GM13976 (cell line): Measurements from ENCODE around the gene METTL25B.

Source experiments
- DNase-seq: peaks from one replicate; pipeline ENCODE4 v3.0.0; 2012; ENCODE audit warnings: low spot score
- in situ Hi-C: fragments of 300-500 bp; cut with MboI; formaldehyde crosslinking; loops from one replicate; pipeline ENCODE4 v1.12.0; 2022; ENCODE audit warnings: low sequenced_read_pairs, mixed read lengths, inconsistent platforms; ENCODE audit not compliant: unreplicated experiment
- TF ChIP-seq, protein P1 (sequence below): IDR thresholded peaks from 2 replicates; pipeline ENCODE4 v1.5.1; 2012; ENCODE audit warnings: borderline replicate concordance, mild to moderate bottlenecking; ENCODE audit not compliant: insufficient read depth; ENCODE audit errors: extremely low read depth, missing control alignments, control extremely low read depth

METTL25B gene

DNA sequence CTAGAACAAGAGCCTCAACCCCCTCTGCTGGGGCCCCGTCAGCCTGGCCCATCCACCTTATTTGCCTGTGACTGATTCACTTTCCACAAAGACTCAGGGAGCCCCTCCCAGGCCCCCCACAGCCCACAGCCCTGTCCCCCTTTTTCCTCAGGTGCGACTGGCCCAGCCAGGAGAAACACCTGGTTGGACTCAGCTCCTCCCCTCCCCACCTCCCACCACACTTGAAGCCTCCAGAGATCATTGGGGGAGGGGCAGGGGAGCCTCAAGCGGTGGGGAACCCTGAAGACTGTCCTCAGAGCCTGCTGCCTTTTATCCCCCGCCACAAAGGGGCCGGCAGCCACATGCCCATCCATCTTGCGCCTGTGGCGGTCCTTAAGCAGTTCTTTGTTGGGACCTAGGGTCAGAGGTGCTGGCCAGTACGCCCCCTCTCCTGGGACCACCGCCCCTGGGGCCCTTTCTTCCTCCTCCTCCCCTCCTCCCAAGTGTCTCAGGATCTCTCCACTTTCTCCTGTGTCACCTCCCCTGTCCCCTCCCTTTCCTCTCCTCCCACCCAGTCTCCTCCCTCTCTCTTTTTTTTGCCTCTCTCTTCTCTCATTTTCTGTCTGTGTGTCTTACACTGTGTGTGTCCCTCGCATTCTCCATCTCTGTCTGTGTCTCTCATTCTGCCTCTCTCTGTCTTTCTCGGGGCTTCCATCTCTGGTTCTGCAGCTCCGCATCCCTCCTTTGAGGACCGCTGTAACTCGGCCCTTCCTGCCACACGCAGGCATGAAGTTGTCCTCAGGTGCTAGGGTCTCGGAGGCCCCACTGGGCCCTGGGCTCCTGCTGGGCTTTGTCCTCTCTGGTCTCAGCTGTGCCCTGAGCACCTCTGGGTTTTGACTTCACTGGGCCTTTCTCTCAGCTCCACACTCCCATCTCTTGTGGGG is 35.1 kb upstream of the METTL25B start:
- DNase-seq, result no peak
- TF ChIP-seq, protein P1, sequence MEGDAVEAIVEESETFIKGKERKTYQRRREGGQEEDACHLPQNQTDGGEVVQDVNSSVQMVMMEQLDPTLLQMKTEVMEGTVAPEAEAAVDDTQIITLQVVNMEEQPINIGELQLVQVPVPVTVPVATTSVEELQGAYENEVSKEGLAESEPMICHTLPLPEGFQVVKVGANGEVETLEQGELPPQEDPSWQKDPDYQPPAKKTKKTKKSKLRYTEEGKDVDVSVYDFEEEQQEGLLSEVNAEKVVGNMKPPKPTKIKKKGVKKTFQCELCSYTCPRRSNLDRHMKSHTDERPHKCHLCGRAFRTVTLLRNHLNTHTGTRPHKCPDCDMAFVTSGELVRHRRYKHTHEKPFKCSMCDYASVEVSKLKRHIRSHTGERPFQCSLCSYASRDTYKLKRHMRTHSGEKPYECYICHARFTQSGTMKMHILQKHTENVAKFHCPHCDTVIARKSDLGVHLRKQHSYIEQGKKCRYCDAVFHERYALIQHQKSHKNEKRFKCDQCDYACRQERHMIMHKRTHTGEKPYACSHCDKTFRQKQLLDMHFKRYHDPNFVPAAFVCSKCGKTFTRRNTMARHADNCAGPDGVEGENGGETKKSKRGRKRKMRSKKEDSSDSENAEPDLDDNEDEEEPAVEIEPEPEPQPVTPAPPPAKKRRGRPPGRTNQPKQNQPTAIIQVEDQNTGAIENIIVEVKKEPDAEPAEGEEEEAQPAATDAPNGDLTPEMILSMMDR, result no peak
- in situ Hi-C loops, result no loop called here

DNA sequence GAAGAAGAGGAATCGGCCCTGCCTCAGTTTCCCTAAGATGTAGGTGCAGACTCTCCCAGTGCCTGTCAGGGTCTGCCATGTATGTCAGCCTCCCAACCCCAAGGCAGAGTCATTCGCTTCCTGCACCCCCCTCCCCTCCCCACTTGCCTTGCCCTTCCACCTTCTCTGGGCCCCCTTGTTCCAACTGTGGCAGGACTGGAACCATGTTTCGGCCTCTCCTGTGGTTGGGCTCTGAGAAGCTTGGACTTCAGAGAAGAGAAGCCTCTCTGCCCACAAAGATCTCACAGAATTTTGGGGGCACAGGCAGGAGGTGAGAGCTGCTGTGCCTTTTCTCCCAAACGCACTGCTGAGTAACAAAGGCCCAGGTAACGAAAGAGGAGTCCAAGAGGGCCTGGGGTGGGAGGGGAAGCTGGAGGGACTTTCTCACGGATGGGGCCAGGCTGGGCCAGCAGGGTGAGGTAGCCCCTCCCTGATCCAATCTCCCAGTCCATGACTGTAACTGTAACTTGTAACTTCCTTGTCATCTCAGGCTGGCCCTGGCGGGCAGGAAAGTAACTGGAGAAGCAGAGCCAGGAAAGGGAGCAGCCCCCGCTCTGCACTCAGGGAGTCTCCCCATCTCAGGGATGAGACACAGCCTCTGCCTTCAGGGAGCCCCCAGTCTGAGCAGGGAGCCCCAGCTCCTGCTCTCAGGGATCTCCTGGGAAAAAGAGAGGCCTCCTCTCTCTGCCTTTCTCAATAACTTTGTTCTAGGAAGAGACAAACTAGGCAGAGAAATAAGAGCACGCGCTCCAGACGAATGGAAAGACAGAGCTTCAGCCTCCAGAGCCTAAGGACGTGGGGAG is 34.2 kb upstream of the METTL25B start:
- DNase-seq, result no peak
- in situ Hi-C loops, result no loop called here
- TF ChIP-seq, protein P1, result no peak

DNA sequence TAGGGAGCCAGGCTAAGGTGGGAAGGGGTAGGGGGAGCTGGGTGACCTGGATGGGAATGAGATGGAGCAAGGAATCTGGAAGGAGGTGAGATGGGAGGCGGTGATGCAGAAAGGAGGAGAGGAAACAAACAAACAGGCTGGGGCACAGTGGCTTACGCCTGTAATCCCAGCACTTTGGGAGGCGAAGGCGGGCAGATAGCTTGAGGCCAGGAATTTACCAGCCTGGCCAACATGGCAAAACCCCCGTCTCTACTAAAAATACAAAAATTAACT is 33.6 kb upstream of the METTL25B start:
- TF ChIP-seq, protein P1, result no peak
- in situ Hi-C loops, result no loop called here
- no peak for DNase-seq

DNA sequence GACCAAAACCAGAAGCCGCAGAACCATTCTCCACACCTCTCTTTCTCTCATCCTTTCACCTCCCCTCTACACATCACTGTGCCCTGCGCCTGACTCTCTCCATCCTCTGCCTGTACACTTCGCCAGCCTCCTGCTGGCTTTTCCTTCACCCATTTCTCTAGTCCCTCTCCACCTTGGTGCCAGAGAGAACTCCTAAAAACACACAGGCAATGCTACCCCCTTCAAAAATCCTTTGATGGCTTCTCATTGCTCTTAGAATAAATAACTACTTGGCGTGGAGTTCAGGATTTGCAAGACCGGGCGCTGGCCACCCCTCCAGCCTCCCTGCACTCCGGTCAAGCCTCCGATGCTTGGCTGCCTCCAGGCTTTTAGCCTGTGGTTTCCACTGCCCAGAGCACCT is 31.5 kb upstream of the METTL25B start:
- DNase-seq, result no peak
- in situ Hi-C loops, result no loop called here
- TF ChIP-seq, protein P1, result no peak

DNA sequence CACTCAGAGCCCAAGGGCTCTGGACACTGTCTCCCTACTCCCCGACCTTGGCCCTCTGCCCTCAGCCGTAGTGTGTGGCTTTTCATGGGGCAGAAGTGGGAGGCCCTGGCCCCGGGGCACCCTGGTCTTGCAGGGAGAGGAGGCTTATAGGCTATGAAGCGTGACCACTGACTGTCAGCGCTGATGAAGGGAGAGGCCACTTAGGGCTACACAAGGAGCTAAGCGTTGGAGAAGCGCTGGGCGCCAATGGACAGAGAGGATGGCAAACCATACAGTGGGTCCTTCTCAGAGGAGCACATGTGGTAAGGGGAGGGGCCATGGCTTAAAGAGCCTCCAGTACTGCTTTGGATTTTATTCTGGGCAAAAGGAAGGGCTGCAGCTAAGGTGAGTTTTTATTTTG is 30.8 kb upstream of the METTL25B start:
- TF ChIP-seq, protein P1, result no peak
- DNase-seq, result no peak
- in situ Hi-C loops, result no loop called here

DNA sequence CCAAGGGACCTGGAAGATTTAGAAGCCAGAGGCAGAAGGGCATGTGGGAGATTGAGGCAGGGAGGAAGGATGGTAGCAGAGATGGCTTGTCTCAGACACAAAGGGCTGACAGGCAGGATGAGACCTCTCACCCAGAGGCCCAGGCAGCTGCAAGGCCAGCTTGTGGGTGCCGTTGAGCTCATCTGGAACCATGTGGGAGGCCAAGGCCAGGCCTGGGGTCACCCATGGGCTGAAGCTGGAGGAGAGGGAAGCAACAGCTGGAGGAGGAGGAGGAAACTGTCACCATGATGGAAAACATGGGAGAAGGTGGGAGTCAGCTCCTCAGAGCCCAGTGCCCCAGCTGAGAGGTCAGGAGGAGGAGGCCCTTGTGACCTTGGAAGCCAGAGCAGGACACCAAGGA is 29.3 kb upstream of the METTL25B start:
- TF ChIP-seq, protein P1, result no peak
- DNase-seq, result no peak
- in situ Hi-C loops, result no loop called here
